Stomach smooth muscle (tissue), 2 donors: ENCODE data around the gene THEM5.
"Not testable (repeated sequence)": the region's sequence is repeated elsewhere in the genome, so short reads cannot be mapped to it uniquely, and the experiment has no call there.

Experiments
- H3K27ac ChIP-seq: one replicate; pipeline ENCODE4 v1.7.0; 2013; ENCODE audit warnings: mild to moderate bottlenecking, low read length, inconsistent platforms
- H3K27me3 ChIP-seq, 2 donors: one replicate each; pipeline ENCODE4 v1.7.0; 2013; ENCODE audit warnings: low read length in 2 of 2; ENCODE audit not compliant: insufficient read depth in 2 of 2, control insufficient read depth in 1 of 2
- H3K36me3 ChIP-seq, 2 donors: one replicate each; pipeline ENCODE4 v1.7.0; 2013; ENCODE audit warnings: low read length in 2 of 2; ENCODE audit not compliant: control insufficient read depth in 2 of 2, insufficient read depth in 2 of 2
- H3K4me1 ChIP-seq: one replicate; pipeline ENCODE4 v1.7.0; 2013; ENCODE audit warnings: low read length; ENCODE audit not compliant: control insufficient read depth, insufficient read depth
- H3K4me3 ChIP-seq, 2 donors: one replicate each; pipeline ENCODE4 v1.7.0; 2013; ENCODE audit warnings: low read length in 2 of 2
- H3K9ac ChIP-seq, 2 donors: one replicate each; pipeline ENCODE4 v1.7.0; 2013; ENCODE audit warnings: low read length in 2 of 2, mild to moderate bottlenecking in 1 of 2
- H3K9me3 ChIP-seq, 2 donors: one replicate each; pipeline ENCODE4 v1.7.0; 2013; ENCODE audit warnings: low read length in 2 of 2; ENCODE audit not compliant: control insufficient read depth in 2 of 2
- donor health status: healthy.
- donor health status: Pancreatic carcinoma.

THEM5 gene

DNA sequence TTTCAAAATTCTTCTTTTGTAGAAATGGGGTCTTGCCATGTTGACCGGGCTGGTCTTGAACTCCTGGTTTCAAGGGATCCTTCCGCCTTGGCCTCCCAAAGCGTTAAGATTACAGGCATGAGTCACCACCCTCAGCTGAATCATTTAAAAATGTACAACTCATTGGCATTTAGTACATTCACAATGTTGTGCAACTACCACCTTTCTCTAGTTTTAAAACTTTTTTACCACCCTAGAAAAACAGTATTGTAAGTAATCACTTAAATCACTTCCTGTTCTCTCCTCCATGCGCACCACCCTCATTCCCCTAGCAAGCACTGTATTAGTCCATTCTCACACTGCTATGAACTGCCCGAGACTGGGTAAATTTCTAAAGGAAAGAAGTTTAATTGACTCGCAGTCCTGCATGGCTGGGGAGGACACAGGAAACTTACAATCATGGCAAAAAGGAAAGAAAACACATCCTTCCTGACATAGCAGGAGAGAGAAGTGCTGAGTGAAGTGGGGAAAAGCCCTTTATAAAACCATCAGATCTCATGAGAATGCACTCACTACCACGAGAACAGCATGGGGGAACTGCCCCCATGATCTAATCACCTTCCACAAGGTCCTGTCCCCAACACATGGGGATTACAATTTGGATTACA, 14.4 kb upstream of the THEM5 start:
- Histone ChIP-seq H3K9ac (no peak overlapping the region), H3K36me3 (no peaks in the 10 kb centered on the region), H3K4me1 (no peaks in the 10 kb centered on the region)

DNA sequence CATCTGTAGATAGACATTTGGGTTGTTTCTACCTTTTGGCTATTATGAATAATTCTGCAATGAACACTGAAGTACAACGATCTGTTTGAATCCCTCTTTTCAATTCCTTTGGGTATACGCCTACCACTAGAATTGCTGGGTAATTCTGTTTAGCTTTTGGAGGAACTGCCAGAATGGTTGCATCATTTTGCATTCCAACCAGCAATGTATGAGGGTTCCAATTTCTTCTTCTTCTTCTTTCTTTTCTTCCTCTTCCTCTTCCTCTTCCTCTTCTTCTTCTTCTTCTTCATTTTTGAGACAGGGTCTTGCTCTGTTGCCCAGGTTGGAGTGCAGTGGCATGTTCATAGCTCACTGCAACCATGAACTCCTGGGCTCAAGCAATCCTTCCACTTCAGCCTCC, 13.8 kb upstream of the THEM5 start:
- no peak overlapping the region for H3K27ac ChIP-seq
- no peaks in the 10 kb centered on the region for H3K27me3 ChIP-seq
- no peaks in the 10 kb centered on the region for H3K4me1 ChIP-seq
- H3K4me3 ChIP-seq = no peak overlapping the region
- H3K36me3 ChIP-seq = no peaks in the 10 kb centered on the region
- H3K9ac ChIP-seq = no peak overlapping the region
- H3K9me3 ChIP-seq = no peaks in the 10 kb centered on the region

More for the DNA sequence above, 14.4 kb upstream of the THEM5 start:
- no peaks in the 10 kb centered on the region for H3K27me3 ChIP-seq
- no peak overlapping the region for H3K4me3 ChIP-seq
- H3K9me3 ChIP-seq = no peaks in the 10 kb centered on the region
- no peak overlapping the region for H3K27ac ChIP-seq

DNA sequence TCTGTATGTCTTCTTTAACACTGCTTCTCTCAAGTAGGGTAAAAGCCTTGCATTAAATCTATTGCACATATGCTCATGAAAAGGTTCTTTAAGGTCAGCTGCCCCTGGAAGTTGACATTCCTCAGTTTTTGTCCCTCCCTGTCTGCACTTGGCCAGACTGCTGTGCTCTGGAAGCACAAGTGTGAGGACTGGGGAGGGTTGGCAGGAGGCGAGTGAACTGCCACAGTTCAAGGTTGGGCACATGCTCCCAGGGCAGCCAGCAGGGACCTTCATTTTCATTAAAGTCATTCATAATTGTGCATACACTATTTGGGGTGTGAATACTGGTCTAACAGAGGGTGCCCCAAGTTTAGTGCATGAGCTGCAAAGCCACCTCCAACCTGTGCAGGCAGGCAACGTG, 10.9 kb upstream of the THEM5 start:
- no peaks in the 10 kb centered on the region for H3K36me3 ChIP-seq
- H3K27me3 ChIP-seq = no peaks in the 10 kb centered on the region
- H3K9me3 ChIP-seq = no peaks in the 10 kb centered on the region
- no peak overlapping the region for H3K4me3 ChIP-seq
- H3K4me1 ChIP-seq = no peaks in the 10 kb centered on the region
- no peak overlapping the region for H3K27ac ChIP-seq
- H3K9ac ChIP-seq = no peak overlapping the region

DNA sequence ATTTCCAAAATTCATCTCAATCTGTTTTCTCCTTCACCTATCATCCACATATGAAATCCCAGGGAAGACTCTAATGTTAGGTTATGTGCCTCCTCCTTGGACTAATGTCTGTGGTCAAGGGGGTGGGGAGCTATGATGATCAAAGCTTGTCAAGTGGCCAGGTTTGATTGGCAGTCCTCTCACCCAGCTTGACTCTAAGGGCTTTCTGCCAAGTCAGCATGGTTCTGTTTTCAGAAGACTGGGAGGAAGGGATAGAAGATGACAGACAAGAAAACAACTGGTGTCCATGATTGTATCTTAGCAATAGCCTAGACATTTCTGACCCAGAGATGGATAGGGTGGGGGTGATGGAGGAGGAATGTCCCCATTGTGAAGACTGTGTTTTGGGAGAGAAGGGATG, 9.1 kb upstream of the THEM5 start:
- Histone ChIP-seq H3K27ac (no peak overlapping the region), H3K4me3 (no peak overlapping the region), H3K36me3 (no peaks in the 10 kb centered on the region), H3K4me1 (no peaks in the 10 kb centered on the region), H3K9ac (no peak overlapping the region), H3K27me3 (no peaks in the 10 kb centered on the region), H3K9me3 (no peaks in the 10 kb centered on the region)

DNA sequence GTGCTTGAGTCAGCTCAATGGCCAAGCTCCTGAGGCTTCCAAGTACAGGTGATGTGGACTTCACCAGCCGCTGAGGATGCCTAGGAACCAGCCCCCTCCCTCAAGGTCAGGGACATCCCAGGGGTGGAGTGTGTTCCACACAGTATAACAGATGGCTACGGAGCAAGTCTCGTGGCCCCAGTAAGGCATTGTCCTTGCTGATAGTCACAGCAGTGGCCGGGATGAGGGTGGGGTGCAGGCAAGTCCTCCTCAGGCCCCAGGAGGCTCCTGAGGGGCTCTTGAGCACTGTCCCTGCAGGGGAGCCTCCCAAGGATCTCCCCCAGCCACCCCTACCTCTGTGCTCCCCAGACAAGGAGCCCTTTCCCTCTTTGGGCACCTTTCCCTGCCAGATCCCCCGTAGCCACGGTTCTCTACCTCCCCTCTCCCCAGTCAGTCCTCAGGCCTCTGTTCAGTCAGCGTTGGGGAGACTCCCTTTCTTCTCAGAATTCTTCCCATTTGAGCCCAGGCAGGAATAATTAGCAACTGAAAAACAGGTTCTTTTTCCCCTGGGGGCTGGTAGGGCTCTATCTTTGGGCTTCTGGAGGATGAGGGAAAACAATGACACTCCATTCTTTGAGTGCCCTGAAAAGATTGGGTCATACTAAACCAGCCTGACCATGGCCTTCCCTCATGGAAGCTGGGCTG, 7.1 kb upstream of the THEM5 start:
- Histone ChIP-seq H3K9me3 (no peaks in the 10 kb centered on the region), H3K4me3 (no peak overlapping the region), H3K27me3 (no peaks in the 10 kb centered on the region), H3K4me1 (no peaks in the 10 kb centered on the region), H3K9ac (no peak overlapping the region), H3K27ac (no peak overlapping the region), H3K36me3 (no peaks in the 10 kb centered on the region)

DNA sequence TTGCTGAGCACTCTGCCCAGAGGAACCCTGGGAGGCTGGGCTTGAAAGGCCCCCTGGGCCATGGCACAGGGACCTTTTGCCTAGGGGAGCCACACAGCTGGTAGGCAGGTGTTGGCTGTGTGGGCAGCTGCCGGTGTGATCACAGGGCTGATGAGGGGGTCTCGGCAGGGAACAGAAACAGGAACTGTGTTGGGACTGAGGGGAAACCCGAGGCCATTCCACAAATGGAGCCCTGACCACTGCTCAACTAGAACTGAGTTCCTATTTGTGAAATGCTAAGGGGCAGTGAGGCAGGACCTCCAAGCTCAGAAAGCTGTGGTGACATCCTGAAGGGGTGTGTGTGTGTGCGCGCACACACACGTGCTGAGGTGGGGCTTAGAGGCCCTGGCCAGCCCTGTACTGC, 6.4 kb upstream of the THEM5 start:
- Histone ChIP-seq H3K4me3 (no peak overlapping the region), H3K27ac (no peak overlapping the region), H3K4me1 (no peaks in the 10 kb centered on the region), H3K9ac (no peak overlapping the region), H3K36me3 (no peaks in the 10 kb centered on the region), H3K27me3 (no peaks in the 10 kb centered on the region), H3K9me3 (no peaks in the 10 kb centered on the region)

DNA sequence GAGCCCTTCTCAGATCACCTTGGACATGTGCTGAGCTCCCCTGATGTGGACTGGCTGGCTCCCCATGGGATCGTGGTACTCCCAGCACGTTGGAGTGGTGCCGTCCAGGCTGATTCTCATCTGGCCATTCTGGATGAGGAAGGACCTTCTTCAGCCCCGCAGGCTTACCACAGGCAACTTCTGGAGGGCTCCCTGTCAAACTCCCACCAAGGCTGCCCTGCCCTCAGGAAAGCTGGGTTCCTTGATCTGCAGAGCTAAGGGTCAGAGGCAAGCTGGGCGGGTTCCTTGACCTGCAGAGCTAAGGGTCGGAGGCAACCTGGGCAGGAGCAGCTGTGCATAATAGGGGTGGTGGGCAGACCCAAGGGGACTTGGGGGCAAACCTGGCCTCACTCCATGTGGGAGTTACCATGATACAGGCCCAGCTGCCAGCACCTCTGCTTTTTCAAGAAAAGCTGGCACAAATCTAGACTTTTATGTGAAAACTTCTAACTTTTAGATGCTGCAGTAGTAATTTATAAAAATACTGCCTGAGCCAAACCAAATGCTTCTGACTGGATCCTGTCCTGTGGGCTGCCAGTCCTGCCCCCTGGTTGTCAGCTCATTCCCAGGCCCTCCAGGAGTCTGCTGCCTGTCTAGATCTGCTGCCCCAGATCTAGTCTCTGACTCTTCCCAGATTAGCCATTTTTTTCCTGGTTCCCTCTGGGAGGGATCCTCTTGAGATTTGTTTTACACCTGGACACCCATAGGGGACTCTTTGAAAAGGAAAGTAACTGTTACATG, 5.6 kb upstream of the THEM5 start:
- no peaks in the 10 kb centered on the region for H3K27me3 ChIP-seq
- no peaks in the 10 kb centered on the region for H3K4me1 ChIP-seq
- H3K9ac ChIP-seq = no peak overlapping the region
- H3K36me3 ChIP-seq = no peaks in the 10 kb centered on the region
- H3K9me3 ChIP-seq = no peaks in the 10 kb centered on the region
- H3K27ac ChIP-seq = no peak overlapping the region
- H3K4me3 ChIP-seq = no peak overlapping the region

DNA sequence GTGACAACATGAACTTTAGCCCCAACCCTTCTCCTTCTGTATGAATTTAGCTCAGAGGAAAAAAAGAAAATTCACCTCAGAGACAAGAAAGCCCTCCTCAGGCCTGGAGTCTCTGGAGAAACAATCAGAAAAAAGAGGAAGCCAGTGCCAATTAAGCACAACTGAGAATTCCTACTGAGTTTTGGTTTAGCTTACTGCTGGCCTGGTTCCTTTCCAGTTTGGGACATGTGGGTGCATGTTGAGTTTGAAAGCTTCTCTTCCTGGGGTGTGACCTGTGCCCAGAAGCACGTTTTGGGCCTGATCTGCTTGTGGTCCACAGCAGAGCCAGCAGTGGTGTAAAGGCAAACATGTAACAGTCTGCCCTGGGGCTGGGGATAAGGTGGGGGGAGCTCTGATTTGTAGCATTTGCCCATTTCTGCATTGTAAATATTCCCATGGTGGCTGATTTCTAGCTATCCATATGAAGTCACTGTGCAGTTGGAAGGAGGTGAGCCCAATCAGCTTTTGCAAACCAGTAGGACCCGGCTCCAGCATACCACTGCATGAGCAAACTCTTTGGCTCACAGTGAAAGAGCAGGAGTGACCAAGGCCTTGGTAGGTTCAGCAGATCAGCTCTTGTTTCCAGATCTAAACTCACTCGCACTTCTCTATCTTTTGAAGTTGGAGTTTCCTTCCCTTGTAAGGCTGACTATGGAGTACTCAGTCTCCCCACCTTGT, 4.7 kb upstream of the THEM5 start:
- Histone ChIP-seq H3K36me3 (no peaks in the 10 kb centered on the region), H3K9ac (no peak overlapping the region), H3K9me3 (no peaks in the 10 kb centered on the region), H3K4me3 (no peak overlapping the region), H3K27me3 (no peaks in the 10 kb centered on the region), H3K27ac (no peak overlapping the region), H3K4me1 (no peaks in the 10 kb centered on the region)

DNA sequence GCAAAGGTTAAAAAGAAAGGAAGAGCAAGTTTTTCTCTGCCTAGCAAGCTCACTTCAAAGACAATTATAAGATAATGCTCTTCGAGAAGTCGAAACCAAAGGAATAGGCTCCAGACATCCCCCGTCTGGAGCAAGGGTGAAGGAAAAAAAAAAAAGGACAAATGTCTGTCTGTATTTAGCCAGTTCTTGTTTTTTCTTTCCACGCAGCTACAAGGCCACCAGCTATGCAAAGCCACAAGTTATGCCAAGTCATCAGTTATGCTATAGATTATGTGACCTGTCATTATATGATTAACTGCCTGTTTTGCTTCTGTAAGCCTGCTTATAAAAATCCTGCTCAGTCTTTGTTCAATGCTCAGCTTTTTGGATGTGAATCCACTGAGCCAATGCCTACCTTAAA, 2.4 kb upstream of the THEM5 start:
- no peak overlapping the region for H3K4me3 ChIP-seq
- no peaks in the 10 kb centered on the region for H3K9me3 ChIP-seq
- no peaks in the 10 kb centered on the region for H3K4me1 ChIP-seq
- H3K9ac ChIP-seq = no peak overlapping the region
- H3K27me3 ChIP-seq = peaks cover 5 to 10% of the 10 kb centered on the region in 2 donors
- no peaks in the 10 kb centered on the region for H3K36me3 ChIP-seq
- H3K27ac ChIP-seq = no peak overlapping the region

DNA sequence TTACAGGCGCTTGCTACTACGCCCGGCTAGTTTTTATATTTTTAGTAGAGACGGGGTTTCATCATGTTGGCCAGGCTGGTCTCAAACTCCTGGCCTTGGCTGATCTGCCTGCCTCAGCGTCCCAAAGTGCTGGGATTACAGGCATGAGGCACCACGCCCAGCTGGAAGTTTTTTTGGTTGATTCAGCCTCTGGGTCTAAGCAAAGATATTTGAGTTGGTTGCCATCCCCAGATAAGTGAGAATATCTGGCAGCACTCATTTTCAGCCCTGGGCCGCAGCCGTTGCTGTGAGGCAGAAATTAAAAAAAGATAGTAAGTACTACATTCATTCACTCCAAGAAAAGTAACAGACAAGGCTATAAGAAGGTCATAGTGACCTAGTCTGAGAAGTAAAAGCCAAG, 2.0 kb upstream of the THEM5 start:
- not testable (repeated sequence) for H3K9ac ChIP-seq, H3K9me3 ChIP-seq, H3K4me1 ChIP-seq, H3K36me3 ChIP-seq, H3K4me3 ChIP-seq, H3K27ac ChIP-seq
- H3K27me3 ChIP-seq = peaks cover 5 to 13% of the 10 kb centered on the region in 2 donors
